WTC11 (cell line): ENCODE data around the gene GADD45B.

Experiments
- CTCF ChIP-seq: fragments of 200-600 bp; IDR thresholded peaks from 2 replicates; pipeline ENCODE4 v1.8.0; 2022; ENCODE audit warnings: antibody characterized with exemption
- JUN ChIP-seq: sonication (generic); formaldehyde crosslinking; IDR thresholded peaks from 2 replicates; pipeline ENCODE4 v1.8.0; 2023; ENCODE audit warnings: mild to moderate bottlenecking, missing genetic modification reagents
- MAX ChIP-seq: sonication (generic); formaldehyde crosslinking; IDR thresholded peaks from 2 replicates; pipeline ENCODE4 v1.8.0; 2022; ENCODE audit warnings: mild to moderate bottlenecking, missing genetic modification reagents
- SP1 ChIP-seq: sonication (generic); formaldehyde crosslinking; conservative IDR thresholded peaks from 2 replicates; pipeline ENCODE4 v1.8.1; 2022; ENCODE audit warnings: missing genetic modification reagents
- ZBTB21 ChIP-seq: sonication (generic); formaldehyde crosslinking; IDR thresholded peaks from 2 replicates; pipeline ENCODE4 v1.8.1; 2023; ENCODE audit warnings: mild to moderate bottlenecking, missing genetic modification reagents, borderline replicate concordance

- TF ChIP-seq SP1 (no peak), CTCF (no peak), MAX (CRISPR knock-in tag) (no peak), ZBTB21 (CRISPR knock-in tag) (no peak), JUN (CRISPR knock-in tag) (no peak)
These were observed 29.5 kb upstream of the GADD45B start for GRCh38 chr19:2446381-2446780.
